Smooth muscle cell of the pulmonary artery (primary cell): ENCODE measurements around the gene PRKG1. TPM values are rescaled to one million over a fixed set of nuclear protein-coding genes. Genes with fewer than 3 reads are reported as not detected.

Experiments used
- total RNA-seq: library from RNA; depleted of rRNA; stranded (reverse); fragments of >200 nt; gene quantifications from 2 replicates; pipeline ENCODE4 v1.2.3, GENCODE V29; 2014

PRKG1 gene
- total RNA-seq, result 27.2 and 52.2 TPM in 2 replicates

DNA sequence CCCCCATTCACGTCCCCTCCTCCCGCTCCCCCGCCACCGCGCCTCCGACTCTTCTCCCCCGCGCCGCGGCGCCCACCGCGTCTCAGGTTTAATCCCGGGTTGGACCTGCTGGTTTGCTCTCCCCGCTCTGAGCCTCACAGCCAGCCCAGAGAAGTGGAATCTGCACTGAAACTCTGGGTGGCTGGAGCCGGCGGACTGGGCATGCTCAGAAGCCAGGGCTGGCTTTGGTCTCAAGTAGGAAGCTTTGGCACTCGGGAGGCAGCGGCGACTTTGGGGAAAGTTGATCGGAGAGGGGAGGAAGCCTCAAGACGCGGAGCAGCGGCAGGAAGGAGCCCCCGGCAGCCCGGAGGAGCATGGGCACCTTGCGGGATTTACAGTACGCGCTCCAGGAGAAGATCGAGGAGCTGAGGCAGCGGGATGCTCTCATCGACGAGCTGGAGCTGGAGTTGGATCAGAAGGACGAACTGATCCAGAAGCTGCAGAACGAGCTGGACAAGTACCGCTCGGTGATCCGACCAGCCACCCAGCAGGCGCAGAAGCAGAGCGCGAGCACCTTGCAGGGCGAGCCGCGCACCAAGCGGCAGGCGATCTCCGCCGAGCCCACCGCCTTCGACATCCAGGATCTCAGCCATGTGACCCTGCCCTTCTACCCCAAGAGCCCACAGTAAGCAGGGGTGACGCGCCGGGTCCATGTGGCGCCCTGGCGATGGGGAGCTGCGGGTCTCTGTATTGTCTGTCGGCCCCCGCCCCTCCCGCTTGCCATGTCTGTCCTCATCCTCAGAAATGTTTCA lies at the start of gene PRKG1:
Gene PRKG1, plus strand, starts transcription at position 250 of the 791 bp plus-strand sequence.

DNA sequence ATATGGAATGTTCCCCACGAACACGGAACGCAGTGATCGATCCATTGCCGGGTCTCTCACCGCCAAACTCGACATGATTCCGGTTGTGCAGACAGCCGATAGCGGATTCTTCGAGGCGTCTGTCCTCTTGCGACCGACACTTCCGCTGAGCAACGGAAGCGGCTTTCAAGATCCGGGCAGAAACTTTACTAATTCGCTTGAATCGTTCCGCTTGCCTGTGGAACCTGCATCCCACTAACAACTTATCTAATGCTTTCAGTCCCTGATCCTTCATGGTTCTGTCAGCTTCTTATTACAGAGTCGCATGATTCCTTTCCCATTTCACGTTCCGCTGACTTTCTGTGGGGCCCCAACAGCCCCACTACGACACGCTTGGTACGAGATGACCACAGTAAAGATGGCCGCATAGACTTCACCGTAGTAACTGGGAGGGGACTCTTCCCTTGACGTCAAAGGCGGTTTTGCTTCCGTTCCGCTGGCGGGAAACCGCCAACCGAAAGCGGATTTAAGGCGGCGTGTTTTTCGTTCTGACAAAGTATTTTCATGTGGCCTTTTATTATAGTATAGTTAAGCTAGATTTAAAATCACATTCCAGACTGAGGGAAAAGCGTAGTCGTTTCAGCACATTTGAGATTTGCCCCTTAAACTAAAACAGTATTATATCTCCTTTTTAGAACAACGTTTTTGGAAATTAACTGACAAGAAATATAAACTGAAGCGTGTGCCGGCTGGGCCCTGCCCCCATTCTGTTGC lies 625.4 kb downstream of the PRKG1 start, which contains the start of gene CSTF2T:
Gene CSTF2T, minus strand, starts transcription at position 121 of the 753 bp plus-strand sequence. Its CDS starts 46 bp downstream, at position 75.

DNA sequence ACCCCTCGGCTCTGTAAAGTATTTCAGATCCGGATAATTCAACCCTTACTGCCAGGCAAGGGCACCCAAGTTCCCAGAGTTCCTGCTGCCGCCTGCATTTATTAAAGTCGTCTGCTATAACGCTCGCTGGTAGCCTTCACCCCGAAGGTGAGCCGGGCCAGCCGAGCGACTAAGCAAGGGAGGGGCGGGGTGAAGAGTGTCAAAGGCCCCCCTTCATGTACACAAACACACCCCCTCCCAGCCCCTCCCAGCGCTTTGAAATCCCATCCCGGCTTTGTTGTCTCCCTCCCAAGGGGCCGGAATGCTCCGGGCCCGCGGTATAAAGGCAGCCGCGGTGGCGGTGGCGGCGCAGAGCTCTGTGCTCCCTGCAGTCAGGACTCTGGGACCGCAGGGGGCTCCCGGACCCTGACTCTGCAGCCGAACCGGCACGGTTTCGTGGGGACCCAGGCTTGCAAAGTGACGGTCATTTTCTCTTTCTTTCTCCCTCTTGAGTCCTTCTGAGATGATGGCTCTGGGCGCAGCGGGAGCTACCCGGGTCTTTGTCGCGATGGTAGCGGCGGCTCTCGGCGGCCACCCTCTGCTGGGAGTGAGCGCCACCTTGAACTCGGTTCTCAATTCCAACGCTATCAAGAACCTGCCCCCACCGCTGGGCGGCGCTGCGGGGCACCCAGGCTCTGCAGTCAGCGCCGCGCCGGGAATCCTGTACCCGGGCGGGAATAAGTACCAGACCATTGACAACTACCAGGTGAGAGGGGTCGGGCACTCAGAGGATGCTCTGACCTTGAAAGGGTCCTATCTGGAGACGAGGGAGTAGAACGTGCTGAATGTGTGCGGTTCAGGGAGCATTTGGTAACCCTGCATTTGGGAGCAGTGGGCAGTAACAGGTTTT lies 1239.9 kb downstream of the PRKG1 start, which contains the start of gene DKK1:
Gene DKK1, plus strand, starts transcription at position 349 of the 889 bp plus-strand sequence. Its CDS starts 154 bp downstream, at position 503.

Other genes starting within 250 kb of the PRKG1 start
- gene A1CF, start 188.9 kb upstream of the PRKG1 start, total RNA-seq, result not detected in 2 replicates